GM18508 (cell line): ENCODE measurements around the gene EDIL3.

Source experiments
- ATAC-seq: cut with Tn5 transposase; IDR thresholded peaks from one replicate; pipeline ENCODE4 v1.9.1; 2021; ENCODE audit warnings: moderate number of reproducible peaks; ENCODE audit not compliant: insufficient read depth, unreplicated experiment

Gene EDIL3

GRCh38 chr5:83925321-83925954 is 459.2 kb downstream of the EDIL3 start:
- no peak for ATAC-seq

DNA sequence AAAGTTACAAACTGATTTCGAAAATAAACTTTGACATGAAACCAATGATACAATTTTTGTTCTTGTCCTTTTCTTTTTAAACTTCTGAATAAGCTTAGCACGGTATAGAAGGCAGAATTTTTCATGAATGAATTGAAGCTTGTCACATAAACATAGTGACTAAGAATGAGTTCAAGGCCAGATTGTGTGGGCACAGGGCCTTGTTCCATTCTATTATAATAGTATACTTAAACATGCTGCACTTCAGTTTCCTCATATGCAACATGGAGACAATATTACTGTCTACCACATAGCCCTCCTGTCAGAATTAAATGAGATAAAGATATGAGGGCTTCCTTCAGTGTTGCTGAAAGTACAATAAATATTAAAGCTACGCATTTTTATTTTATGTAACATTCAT is 459.8 kb downstream of the EDIL3 start:
- ATAC-seq: no peak

DNA sequence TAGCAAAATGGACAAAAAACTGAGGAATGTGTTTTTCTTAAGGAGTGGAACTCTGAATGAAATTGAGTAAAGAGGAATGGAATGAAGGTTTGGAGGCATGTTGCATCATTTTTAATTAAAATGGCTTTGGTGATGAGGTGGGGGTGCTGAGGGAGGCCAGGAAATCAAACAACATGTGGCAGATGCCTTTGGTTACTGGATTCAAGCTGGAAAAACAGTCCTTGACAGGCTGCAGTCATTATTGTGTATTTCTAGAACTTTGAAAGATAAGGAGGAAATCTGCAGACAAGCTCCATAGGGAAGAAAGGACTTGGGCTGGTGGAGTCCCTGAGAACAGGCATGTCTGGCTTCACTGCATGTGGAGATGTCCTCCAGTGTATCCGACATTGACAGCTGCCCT is 460.5 kb downstream of the EDIL3 start:
- ATAC-seq: no peak

- no peak for ATAC-seq
Observed at GRCh38 chr5:83922699-83923098, 462.0 kb downstream of the EDIL3 start.

DNA sequence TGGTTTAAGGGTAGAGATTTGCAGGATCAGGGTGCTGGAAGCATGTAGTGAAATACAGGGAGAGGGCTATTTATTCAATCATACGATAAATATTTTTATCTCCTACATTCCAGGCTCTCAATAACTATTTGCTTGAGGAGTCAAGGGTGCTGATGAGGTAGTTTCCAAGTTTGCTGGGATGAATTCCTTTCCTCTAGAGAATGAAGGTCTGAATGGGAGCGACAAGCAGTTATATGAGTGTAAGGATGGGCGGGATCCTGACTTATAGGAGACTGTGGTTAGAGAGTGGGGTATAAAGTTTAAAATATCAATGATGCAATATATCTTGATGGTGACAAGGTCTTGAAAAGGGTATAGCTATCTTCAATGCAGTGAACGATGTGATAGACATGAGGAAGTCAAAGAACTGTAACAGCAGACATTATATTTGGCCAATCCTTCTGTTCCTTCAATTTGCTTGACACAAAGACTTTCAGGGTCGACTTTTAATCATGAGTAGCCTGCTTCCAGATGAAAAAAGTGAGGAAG is 462.9 kb downstream of the EDIL3 start:
- no peak for ATAC-seq

GRCh38 chr5:83919071-83920041 is 465.3 kb downstream of the EDIL3 start:
- ATAC-seq: no peak

GRCh38 chr5:83917261-83917908 is 467.3 kb downstream of the EDIL3 start:
- ATAC-seq: no peak

DNA sequence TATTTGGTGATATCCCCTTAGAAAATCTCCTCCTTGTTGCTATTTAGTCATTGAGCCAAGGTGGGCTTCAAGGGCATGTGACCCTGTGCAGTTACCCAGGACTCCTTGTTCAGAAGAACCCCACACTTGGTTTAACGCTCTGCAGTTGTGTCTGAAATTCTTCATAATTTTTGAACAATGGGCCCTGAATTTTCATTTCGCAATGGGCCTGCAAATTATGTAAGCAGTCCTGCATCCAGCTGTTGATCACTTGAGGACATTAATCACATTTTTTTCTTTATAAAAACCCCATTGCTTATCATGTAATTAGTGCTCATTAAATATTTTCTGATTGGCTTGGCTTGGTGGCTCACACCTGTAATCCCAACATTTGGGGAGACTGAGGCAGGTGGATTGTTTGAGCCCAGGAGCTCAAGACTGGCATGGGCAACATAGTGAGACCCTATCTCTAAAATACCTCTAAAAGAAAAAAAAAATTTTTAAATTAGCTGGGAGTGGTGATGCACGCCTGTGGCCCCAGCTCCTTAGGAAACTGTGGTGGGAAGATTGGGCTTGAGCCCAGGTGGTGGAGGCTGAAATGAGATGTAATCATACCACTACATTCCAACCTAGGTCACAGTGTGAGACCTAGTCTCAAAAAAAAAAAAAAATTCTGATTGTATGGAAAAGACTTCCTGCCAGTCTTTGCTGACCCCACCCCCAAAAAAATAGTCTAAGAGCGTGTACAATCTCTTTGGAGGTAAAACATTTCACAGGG is 469.8 kb downstream of the EDIL3 start:
- ATAC-seq: no peak

GRCh38 chr5:83914199-83914598 is 470.5 kb downstream of the EDIL3 start:
- no peak for ATAC-seq

GRCh38 chr5:83913593-83913992 is 471.1 kb downstream of the EDIL3 start:
- no peak for ATAC-seq

DNA sequence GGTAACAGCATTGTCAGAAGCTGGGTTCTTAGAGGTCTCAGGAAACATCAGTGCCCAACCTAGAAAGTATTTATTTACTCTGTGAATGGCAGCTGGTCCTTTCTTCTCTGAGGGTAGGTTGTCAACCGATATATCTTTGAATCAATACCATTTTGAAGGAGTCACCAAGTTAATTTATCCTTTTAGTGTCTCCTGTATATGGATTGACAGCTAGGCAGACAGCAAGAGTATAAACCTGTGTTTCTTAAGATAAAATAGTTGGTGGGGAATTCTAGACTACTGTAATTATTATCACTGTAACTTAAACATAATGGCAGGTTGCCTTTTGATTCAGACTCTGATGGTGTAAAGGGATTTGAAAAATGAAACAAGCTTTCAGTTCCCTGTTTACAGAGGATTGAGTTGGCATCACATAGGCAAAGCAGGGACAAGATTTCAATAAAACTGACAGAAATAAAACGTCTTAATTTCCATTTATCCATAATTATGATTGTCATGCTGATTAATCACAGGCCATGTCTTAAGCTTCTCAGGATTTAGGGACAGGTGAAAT is 473.2 kb downstream of the EDIL3 start:
- ATAC-seq: no peak

GRCh38 chr5:83900306-83900705 is 484.4 kb downstream of the EDIL3 start:
- no peak for ATAC-seq

- no peak for ATAC-seq
Observed at GRCh38 chr5:83899326-83899970, 485.2 kb downstream of the EDIL3 start.

DNA sequence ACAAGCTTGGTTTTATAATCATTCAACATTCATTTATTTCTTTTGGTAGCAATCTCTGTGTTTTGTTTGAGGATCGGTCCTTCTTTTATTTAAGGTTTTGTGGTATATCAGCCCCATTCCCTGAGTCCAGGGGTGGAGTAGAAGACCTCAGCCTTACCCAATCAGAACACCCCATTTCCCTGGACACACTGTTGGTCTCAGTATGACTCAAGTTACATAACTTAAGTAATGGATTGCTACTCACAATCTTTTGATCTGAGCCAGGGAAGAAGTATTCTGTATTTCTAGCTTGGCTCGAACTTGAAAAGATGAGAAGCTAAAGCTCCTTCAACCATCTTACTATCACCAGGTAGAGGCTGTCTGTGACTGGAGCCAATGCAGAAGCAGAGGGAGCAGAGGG is 488.8 kb downstream of the EDIL3 start:
- ATAC-seq: no peak

DNA sequence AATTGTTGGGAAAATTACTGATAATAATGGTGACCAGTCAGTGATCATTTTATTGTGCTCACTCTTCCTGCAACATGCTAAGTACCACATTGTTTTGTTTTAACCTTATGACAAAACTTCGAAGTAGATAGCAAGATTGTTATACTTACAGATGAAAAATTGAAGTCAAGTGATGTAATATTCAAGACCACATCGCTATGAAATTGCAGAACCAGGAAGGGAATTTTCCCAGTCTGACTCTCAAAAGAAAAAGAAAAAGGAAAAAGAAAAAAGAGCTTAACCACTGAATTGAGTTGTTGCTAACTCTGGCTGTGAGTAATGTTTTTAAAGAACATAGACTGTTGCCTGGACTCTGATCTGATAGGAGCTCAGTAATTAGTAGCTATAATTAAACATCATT is 493.4 kb downstream of the EDIL3 start:
- no peak for ATAC-seq
